SK-N-MC (cell line): ENCODE data around the gene TBL1X.
A peak's percentile ranks its signal among the peaks of the same experiment; 100 is the strongest.
"Not testable (repeated sequence)": the region's sequence is repeated elsewhere in the genome, so short reads cannot be mapped to it uniquely, and the experiment has no call there.

Experiments used
- DNase-seq: peaks from one replicate; pipeline ENCODE4 v3.0.0-alpha.2; 2011; ENCODE audit warnings: low read depth, low spot score
- H3K27ac ChIP-seq: fragments of 200-600 bp; sonication (generic); 2 replicates; pipeline ENCODE4 v1.5.1; 2016; ENCODE audit warnings: mixed run types
- H3K36me3 ChIP-seq: fragments of 200-600 bp; sonication (generic); 2 replicates; pipeline ENCODE4 v1.6.1; 2017; ENCODE audit warnings: antibody characterized with exemption, low read length, mixed read lengths; ENCODE audit not compliant: insufficient read depth
- H3K4me3 ChIP-seq: fragments of 200-600 bp; sonication (generic); 2 replicates; pipeline ENCODE4 v1.5.1; 2016
- H3K9ac ChIP-seq: fragments of 200-600 bp; sonication (generic); 2 replicates; pipeline ENCODE4 v1.8.0; 2017; ENCODE audit warnings: mixed run types, mixed read lengths; ENCODE audit not compliant: insufficient read length
- H3K9me3 ChIP-seq: fragments of 200-600 bp; sonication (generic); 2 replicates; pipeline ENCODE4 v1.6.1; 2017; ENCODE audit warnings: low read depth, mild to moderate bottlenecking, antibody characterized with exemption, low read length, moderate library complexity, mixed read lengths
- EZH2 ChIP-seq: fragments of 200-600 bp; sonication (generic); IDR thresholded peaks from one replicate; pipeline ENCODE4 v1.6.1; 2017; ENCODE audit warnings: antibody characterized with exemption
- FOXP2 ChIP-seq: optimal IDR thresholded peaks from 2 replicates; pipeline ENCODE3; 2011; ENCODE audit warnings: mild to moderate bottlenecking, moderate library complexity; ENCODE audit not compliant: insufficient read depth; ENCODE audit errors: extremely low read length, control extremely low read depth
- POLR2AphosphoS5 ChIP-seq: IDR thresholded peaks from 2 replicates; pipeline ENCODE4 v1.6.1; 2012; ENCODE audit warnings: mild to moderate bottlenecking, low read depth, low read length, borderline replicate concordance

The TBL1X gene

DNA sequence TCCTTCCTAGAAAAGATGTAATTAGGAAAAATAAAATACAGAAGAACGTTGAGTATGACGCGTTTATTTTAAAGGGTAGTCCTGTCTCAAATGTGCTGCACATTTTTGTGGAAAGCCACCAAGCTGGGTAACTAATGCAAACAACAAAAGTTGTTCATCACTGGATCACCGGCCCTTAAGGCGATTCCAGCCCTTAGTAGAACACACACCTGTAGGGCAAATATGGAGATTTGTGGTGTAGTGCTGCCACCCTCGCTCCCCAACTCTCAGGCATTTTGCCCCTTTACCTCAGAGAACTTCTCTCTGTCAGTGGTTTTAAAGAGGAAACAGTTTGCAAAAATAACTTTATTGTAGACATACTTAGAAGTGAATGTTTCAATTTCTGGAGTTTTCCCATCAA lies 1.9 kb downstream of the TBL1X start:
- H3K4me3 ChIP-seq = peak overlapping the region; percentile 83
- no peaks in the 10 kb centered on the region; the same call in 1 of the 2 replicates for H3K36me3 ChIP-seq
- no peaks in the 10 kb centered on the region for H3K9me3 ChIP-seq
- H3K9ac ChIP-seq = no peak overlapping the region
- no peak overlapping the region for H3K27ac ChIP-seq
- no peak for DNase-seq
- TF ChIP-seq EZH2 = no peak
- no peak for TF ChIP-seq FOXP2
- TF ChIP-seq POLR2AphosphoS5 = no peak

- H3K27ac ChIP-seq = no peak overlapping the region
- DNase-seq = no peak
- no peak overlapping the region for H3K4me3 ChIP-seq
- H3K9ac ChIP-seq = no peak overlapping the region
- TF ChIP-seq POLR2AphosphoS5 = no peak
- no peak for TF ChIP-seq FOXP2
- no peak for TF ChIP-seq EZH2
- no peaks in the 10 kb centered on the region for H3K9me3 ChIP-seq
- no peaks in the 10 kb centered on the region; the same call in 1 of the 2 replicates for H3K36me3 ChIP-seq
Measured at GRCh38 chrX:9467146-9467545, 2.3 kb downstream of the TBL1X start.

DNA sequence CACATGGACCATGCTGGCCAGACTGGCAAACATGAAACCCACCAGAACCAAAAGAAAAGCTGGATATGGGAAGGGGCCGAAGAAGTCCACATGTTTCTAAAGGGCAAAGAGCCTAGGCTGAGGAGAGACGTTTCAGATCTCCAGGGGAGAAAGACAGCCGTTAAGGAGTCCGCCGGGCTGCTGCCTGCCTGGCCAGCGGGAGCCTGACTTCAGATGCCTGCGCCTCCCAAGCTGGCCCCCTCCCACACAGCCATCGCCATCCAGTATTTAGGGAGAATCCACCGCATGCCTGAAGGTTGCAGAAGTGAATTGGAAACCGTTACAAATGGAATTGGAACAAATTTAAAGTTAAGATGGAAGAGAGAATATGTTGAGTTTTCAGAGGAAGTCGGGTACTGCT lies 2.9 kb downstream of the TBL1X start:
- Histone ChIP-seq H3K27ac (no peak overlapping the region), H3K9me3 (no peaks in the 10 kb centered on the region), H3K36me3 (no peaks in the 10 kb centered on the region; the same call in 1 of the 2 replicates), H3K9ac (no peak overlapping the region), H3K4me3 (no peak overlapping the region)
- TF ChIP-seq FOXP2 (no peak), POLR2AphosphoS5 (no peak), EZH2 (no peak)
- no peak for DNase-seq

- Histone ChIP-seq H3K9ac (no peak overlapping the region), H3K27ac (no peak overlapping the region), H3K36me3 (no peaks in the 10 kb centered on the region; the same call in 1 of the 2 replicates), H3K4me3 (no peak overlapping the region), H3K9me3 (no peaks in the 10 kb centered on the region)
- TF ChIP-seq FOXP2 = no peak
- no peak for TF ChIP-seq EZH2
- TF ChIP-seq POLR2AphosphoS5 = no peak
- no peak for DNase-seq
Measured at GRCh38 chrX:9471571-9471985, 6.7 kb downstream of the TBL1X start.

- TF ChIP-seq FOXP2 = no peak
- Histone ChIP-seq H3K9ac (no peak overlapping the region), H3K36me3 (no peaks in the 10 kb centered on the region; the same call in 1 of the 2 replicates), H3K9me3 (no peaks in the 10 kb centered on the region), H3K4me3 (no peak overlapping the region), H3K27ac (no peak overlapping the region)
- no peak for DNase-seq
Measured at GRCh38 chrX:9473708-9474107, 8.8 kb downstream of the TBL1X start.

GRCh38 chrX:9475417-9475816 lies 10.6 kb downstream of the TBL1X start:
- not testable (repeated sequence) for DNase-seq

DNA sequence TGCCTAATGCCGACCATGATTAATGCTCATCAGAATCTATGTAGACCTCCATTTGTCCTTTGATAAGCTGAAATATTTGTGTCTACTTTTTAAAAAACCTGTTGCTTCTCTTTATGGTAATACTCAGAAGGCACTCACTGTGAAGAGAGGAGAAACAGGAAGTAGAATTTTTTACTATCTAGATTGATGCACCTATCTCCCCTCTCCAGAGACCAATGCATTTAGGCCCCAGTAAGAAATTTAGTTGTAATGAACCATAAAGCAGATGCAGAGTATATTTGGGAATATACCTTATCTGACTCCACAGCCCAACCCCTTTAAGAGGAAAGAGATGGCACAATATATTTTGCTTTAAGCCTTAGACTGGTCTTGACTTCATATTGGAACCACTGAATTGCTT lies 11.1 kb downstream of the TBL1X start:
- no peaks in the 10 kb centered on the region for H3K9me3 ChIP-seq
- no peak overlapping the region for H3K9ac ChIP-seq
- no peak for DNase-seq
- no peak overlapping the region for H3K27ac ChIP-seq
- no peak overlapping the region for H3K4me3 ChIP-seq
- no peaks in the 10 kb centered on the region; the same call in 1 of the 2 replicates for H3K36me3 ChIP-seq
- TF ChIP-seq FOXP2 (no peak), POLR2AphosphoS5 (no peak), EZH2 (no peak)

More at GRCh38 chrX:9475417-9475816, 10.6 kb downstream of the TBL1X start:
- H3K27ac ChIP-seq, H3K4me3 ChIP-seq, H3K9ac ChIP-seq, H3K36me3 ChIP-seq, H3K9me3 ChIP-seq: not testable (repeated sequence)

GRCh38 chrX:9476810-9477575 lies 12.1 kb downstream of the TBL1X start:
- Histone ChIP-seq H3K9me3 (no peaks in the 10 kb centered on the region), H3K9ac (no peak overlapping the region), H3K27ac (no peak overlapping the region), H3K36me3 (no peaks in the 10 kb centered on the region), H3K4me3 (no peak overlapping the region)
- DNase-seq = no peak
- no peak for TF ChIP-seq EZH2

GRCh38 chrX:9482408-9482807 lies 17.6 kb downstream of the TBL1X start:
- no peaks in the 10 kb centered on the region for H3K36me3 ChIP-seq
- no peak for DNase-seq
- H3K9ac ChIP-seq = no peak overlapping the region
- no peak overlapping the region for H3K4me3 ChIP-seq
- no peak for TF ChIP-seq FOXP2
- TF ChIP-seq POLR2AphosphoS5 = no peak
- TF ChIP-seq EZH2 = no peak
- H3K9me3 ChIP-seq = no peaks in the 10 kb centered on the region
- no peak overlapping the region for H3K27ac ChIP-seq
